Stimulated activated CD8-positive, alpha-beta memory T cell treated with anti-CD3 and anti-CD28 coated beads, Interleukin-12 subunit alpha, Interleukin-12 subunit beta, amount 100 ng/mL, for 1 hour (primary cell): Measurements from ENCODE around the gene TKT.
"Not testable (repeated sequence)": the region's sequence is repeated elsewhere in the genome, so short reads cannot be mapped to it uniquely, and the experiment has no call there.

Source experiments
- DNase-seq: peaks from one replicate; pipeline ENCODE4 v3.0.0-alpha.2; 2020; ENCODE audit warnings: low read depth

The TKT gene

GRCh38 chr3:53259427-53260259 lies 3.8 kb upstream of the TKT start:
- DNase-seq = no peak

GRCh38 chr3:53258600-53259426 lies 3.0 kb upstream of the TKT start:
- DNase-seq = no peak

GRCh38 chr3:53257465-53257864 lies 1.6 kb upstream of the TKT start:
- DNase-seq = no peak

GRCh38 chr3:53256704-53257055 lies 858 bp upstream of the TKT start:
- DNase-seq = no peak

GRCh38 chr3:53255423-53255774 lies 423 bp downstream of the TKT start:
- no peak for DNase-seq

GRCh38 chr3:53254509-53255422 lies 1.1 kb downstream of the TKT start:
- no peak for DNase-seq

GRCh38 chr3:53253707-53254508 lies 1.9 kb downstream of the TKT start:
- no peak for DNase-seq

- DNase-seq = not testable (repeated sequence)
These were observed 2.9 kb downstream of the TKT start for GRCh38 chr3:53252947-53253322.

GRCh38 chr3:53252096-53252946 lies 3.5 kb downstream of the TKT start:
- no peak for DNase-seq

- no peak for DNase-seq
These were observed 4.8 kb downstream of the TKT start for GRCh38 chr3:53250881-53251605.

- DNase-seq = no peak
These were observed 5.4 kb downstream of the TKT start for GRCh38 chr3:53250453-53250852.

- DNase-seq = no peak
These were observed 7.7 kb downstream of the TKT start for GRCh38 chr3:53248161-53248560.

GRCh38 chr3:53247619-53248018 lies 8.2 kb downstream of the TKT start:
- no peak for DNase-seq

GRCh38 chr3:53244271-53244670 lies 11.6 kb downstream of the TKT start:
- DNase-seq = no peak

- DNase-seq = no peak
These were observed 12.0 kb downstream of the TKT start for GRCh38 chr3:53243785-53244184.

GRCh38 chr3:53243165-53243564 lies 12.7 kb downstream of the TKT start:
- no peak for DNase-seq

GRCh38 chr3:53242642-53243041 lies 13.2 kb downstream of the TKT start:
- DNase-seq = no peak

GRCh38 chr3:53242155-53242554 lies 13.7 kb downstream of the TKT start:
- DNase-seq = no peak

GRCh38 chr3:53240989-53241972 lies 14.5 kb downstream of the TKT start:
- no peak for DNase-seq
